GM12801 (cell line): ENCODE data around the gene HBD.

Experiments used
- TF ChIP-seq, protein P1 (sequence below): IDR thresholded peaks from one replicate; pipeline ENCODE4 v1.5.1; 2011; ENCODE audit warnings: control low read depth; ENCODE audit not compliant: insufficient read length; ENCODE audit errors: extremely low read depth

The HBD gene

DNA sequence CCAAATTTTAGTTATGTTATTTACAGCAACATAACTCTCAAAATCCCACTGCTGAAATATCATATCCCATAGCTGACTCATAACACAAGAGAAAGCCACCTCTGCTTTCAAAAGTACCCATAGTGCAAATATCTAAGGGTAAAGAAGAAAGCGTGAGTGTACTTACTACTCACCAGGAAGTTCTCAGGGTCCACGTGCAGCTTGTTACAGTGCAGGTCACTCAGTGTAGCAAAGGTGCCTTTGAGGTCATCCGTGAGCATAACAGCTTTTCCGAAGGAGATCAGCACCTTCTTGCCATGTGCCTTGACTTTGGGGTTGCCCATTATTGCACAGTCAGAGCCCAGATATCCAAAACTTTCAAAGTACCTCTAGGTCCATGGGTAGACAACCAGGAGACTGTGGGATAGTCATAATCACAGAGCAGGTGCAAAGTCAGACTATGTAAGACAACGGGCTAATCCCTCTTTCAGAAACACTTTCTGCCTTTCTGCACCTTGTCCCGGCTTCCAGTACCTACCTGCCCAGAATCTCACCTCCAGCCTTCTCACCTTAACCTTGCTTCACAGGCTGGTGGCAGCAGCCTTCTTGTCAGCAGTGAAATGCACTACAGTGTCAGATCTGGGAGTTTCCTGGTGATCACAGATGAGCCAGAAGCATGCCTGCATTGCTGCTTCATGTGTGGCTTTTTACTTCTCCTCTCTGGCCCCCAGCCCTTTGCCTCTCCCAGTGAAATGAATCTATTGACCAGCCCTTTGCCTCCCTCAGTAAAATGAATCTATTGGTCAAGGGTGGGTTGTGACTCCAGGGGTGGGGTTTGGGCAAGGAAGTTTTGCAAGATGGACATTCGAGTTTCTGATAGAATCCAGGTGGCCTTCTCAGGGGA, 8.9 kb upstream of the HBD start:
- TF ChIP-seq, protein P1, sequence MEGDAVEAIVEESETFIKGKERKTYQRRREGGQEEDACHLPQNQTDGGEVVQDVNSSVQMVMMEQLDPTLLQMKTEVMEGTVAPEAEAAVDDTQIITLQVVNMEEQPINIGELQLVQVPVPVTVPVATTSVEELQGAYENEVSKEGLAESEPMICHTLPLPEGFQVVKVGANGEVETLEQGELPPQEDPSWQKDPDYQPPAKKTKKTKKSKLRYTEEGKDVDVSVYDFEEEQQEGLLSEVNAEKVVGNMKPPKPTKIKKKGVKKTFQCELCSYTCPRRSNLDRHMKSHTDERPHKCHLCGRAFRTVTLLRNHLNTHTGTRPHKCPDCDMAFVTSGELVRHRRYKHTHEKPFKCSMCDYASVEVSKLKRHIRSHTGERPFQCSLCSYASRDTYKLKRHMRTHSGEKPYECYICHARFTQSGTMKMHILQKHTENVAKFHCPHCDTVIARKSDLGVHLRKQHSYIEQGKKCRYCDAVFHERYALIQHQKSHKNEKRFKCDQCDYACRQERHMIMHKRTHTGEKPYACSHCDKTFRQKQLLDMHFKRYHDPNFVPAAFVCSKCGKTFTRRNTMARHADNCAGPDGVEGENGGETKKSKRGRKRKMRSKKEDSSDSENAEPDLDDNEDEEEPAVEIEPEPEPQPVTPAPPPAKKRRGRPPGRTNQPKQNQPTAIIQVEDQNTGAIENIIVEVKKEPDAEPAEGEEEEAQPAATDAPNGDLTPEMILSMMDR = no peak

DNA sequence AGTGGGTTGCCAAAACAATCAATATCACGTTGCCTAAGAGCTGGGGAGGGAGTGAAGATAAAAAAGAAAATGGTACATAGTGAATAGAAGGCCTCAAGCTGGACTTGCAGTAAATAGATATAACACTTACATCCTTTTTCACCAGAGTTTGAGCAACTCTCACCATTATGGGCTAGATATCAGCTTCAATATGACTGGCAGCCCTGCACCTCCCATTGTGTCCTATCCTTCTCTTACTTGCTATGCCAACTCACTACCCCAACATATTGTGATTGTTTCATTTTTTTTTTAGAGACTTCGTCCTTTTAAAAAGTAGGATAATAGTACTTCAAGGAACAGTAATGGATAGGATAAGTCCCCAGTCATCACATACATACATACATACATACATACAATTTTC, 7.9 kb upstream of the HBD start:
- TF ChIP-seq, protein P1 = no peak

DNA sequence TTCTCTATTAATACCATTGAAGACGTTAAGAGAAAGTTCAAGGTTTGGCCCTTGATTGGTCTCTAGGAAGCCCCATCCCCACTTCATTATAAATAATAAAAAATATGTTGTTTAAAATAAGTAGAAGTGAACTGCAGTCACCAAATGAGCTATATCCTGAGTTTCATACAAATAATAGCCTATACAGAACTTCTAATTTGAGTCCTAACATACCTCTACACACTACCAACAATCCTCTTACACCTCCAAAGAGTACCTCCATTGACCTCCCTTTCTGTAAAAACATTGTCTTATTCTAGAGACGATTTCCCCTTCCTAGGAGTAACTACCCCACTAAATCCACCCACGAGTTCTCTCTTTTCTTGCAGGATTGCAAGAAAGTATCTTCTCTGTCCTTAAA, 7.2 kb upstream of the HBD start:
- TF ChIP-seq, protein P1 = no peak

DNA sequence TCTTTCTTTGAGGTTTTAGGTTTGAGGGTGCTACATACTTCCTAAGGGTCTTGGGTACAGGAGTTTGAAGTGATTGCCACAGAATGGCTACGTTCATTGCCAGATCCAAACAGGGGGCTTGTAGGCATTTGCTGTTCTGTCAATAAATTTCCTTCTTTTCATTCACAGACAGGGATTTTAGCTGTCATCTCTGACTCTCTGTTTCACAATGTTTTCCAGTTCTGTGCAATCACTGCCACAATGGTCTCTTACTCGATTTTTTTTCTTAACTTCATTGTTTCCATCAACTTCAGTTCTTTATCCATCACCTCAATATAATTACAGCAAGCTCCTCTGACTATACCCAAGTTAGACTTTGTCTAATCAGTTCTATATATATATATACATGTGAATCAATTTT, 6.2 kb upstream of the HBD start:
- TF ChIP-seq, protein P1 = no peak

DNA sequence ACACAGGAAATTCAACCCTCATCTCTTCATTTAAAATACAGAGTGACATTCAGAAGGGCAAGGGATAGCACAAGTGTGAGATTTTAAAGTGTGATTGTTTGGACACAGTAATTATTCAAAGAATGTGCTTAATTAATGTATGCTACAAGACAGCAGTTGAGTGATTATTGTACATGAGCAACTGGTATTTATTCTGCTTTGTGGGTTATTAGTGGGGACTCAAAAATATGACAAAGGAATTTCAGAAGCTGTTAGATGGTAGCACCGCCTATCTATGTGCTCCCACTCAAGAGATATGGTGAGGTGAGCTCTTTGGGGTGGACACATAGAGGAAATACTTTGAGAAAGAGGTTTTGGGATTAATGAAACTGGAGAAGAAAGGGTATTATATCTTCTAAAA, 5.8 kb upstream of the HBD start:
- TF ChIP-seq, protein P1 = no peak

DNA sequence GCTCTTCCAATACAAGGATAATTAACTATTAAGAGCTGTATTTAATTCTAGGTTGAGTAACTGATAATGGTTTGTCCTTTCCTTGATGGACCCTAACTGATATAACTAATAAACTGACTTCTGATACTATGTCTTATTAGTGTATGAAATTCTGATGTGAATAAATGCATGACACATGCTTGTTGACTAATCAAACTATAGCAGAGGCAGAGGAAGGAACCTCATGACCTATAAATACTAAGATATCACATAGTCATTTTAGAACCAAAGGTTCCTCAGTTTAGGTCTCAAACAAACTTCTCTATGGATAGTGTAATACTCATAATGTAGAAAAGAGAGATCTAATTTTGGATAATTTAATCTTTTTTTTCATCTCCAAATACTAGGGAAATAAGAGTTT, 4.8 kb upstream of the HBD start:
- TF ChIP-seq, protein P1 = no peak

DNA sequence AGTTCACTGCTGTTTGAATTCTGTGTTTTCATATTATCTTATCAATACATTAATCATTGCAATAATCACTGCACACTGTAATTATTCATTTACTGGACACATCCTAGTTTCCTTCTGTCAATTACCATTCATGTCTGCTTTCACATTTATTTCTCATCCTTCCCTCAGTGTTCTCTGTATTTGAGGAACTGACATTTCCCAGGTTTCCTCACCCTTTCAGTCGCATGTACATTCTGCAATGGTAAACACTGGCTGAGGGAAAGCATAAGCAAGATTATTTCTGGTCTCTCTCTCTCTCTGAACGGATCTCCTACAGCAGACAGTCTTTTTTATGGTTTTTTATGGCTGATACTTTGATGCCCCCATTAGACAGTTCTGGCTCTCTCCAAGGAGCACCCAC, 4.2 kb upstream of the HBD start:
- TF ChIP-seq, protein P1 = no peak
